Type B pancreatic cell (in vitro differentiated cells): ENCODE measurements around the gene TST. TPM values are rescaled to one million over a fixed set of nuclear protein-coding genes. Genes with fewer than 3 reads are reported as not detected.

Source experiments
- DNase-seq: peaks from one replicate; pipeline ENCODE4 v3.0.0; 2021; ENCODE audit warnings: mixed read lengths; ENCODE audit not compliant: unreplicated experiment; ENCODE audit errors: extremely low spot score
- H3K27ac Mint-ChIP-seq: 2 replicates; pipeline ENCODE4 v1.8.0; 2021; ENCODE audit warnings: mild to moderate bottlenecking, mixed read lengths
- H3K27me3 Mint-ChIP-seq: 2 replicates; pipeline ENCODE4 v1.8.0; 2021; ENCODE audit warnings: mixed read lengths
- H3K36me3 Mint-ChIP-seq: 2 replicates; pipeline ENCODE4 v1.8.0; 2021; ENCODE audit warnings: mixed read lengths
- H3K4me1 Mint-ChIP-seq: one replicate; pipeline ENCODE4 v1.8.0; 2021; ENCODE audit warnings: mixed read lengths; ENCODE audit not compliant: unreplicated experiment
- H3K4me3 Mint-ChIP-seq: 2 replicates; pipeline ENCODE4 v1.8.0; 2021; ENCODE audit warnings: mild to moderate bottlenecking, mixed read lengths
- H3K9me3 Mint-ChIP-seq: 2 replicates; pipeline ENCODE4 v1.8.0; 2021; ENCODE audit warnings: mixed read lengths
- CTCF ChIP-seq: fragments of 200-600 bp; sonication (generic); conservative IDR thresholded peaks from 2 replicates; pipeline ENCODE4 v1.5.0; 2021; ENCODE audit warnings: antibody characterized with exemption, mild to moderate bottlenecking
- total RNA-seq: library from RNA; stranded (reverse); gene quantifications from 2 replicates; pipeline ENCODE4 v1.2.1, GENCODE V29; 2021; ENCODE audit warnings: low replicate concordance

TST gene
- total RNA-seq, 1 donor from 2014 or later: 34.0 TPM

GRCh38 chr22:36966851-36967540 is 52.3 kb downstream of the TST start:
- peaks cover 29% of the 10 kb centered on the region for H3K27me3 Mint-ChIP-seq
- H3K4me1 Mint-ChIP-seq: no peaks in the 10 kb centered on the region
- no peaks in the 10 kb centered on the region for H3K9me3 Mint-ChIP-seq
- TF ChIP-seq CTCF: no peak
- no peak overlapping the region for H3K4me3 Mint-ChIP-seq
- H3K36me3 Mint-ChIP-seq: no peaks in the 10 kb centered on the region
- H3K27ac Mint-ChIP-seq: no peak overlapping the region
- no peak for DNase-seq

GRCh38 chr22:36965696-36966095 is 53.6 kb downstream of the TST start:
- no peak overlapping the region for H3K27ac Mint-ChIP-seq
- H3K9me3 Mint-ChIP-seq: no peaks in the 10 kb centered on the region
- H3K36me3 Mint-ChIP-seq: no peaks in the 10 kb centered on the region
- DNase-seq: no peak
- TF ChIP-seq CTCF: no peak
- no peaks in the 10 kb centered on the region for H3K4me1 Mint-ChIP-seq
- H3K27me3 Mint-ChIP-seq: peaks cover 38% of the 10 kb centered on the region
- H3K4me3 Mint-ChIP-seq: no peak overlapping the region

- no peaks in the 10 kb centered on the region for H3K36me3 Mint-ChIP-seq
- H3K27me3 Mint-ChIP-seq: peaks cover 50% of the 10 kb centered on the region
- no peaks in the 10 kb centered on the region for H3K9me3 Mint-ChIP-seq
- H3K4me1 Mint-ChIP-seq: no peaks in the 10 kb centered on the region
- no peak for DNase-seq
- H3K4me3 Mint-ChIP-seq: no peak overlapping the region
- TF ChIP-seq CTCF: no peak
- no peak overlapping the region for H3K27ac Mint-ChIP-seq
These were observed 55.1 kb downstream of the TST start for GRCh38 chr22:36964106-36964505.

- H3K36me3 Mint-ChIP-seq: no peaks in the 10 kb centered on the region
- H3K27ac Mint-ChIP-seq: no peak overlapping the region
- no peak overlapping the region for H3K4me3 Mint-ChIP-seq
- no peak for DNase-seq
- peaks cover 47% of the 10 kb centered on the region for H3K27me3 Mint-ChIP-seq
- no peaks in the 10 kb centered on the region for H3K9me3 Mint-ChIP-seq
- no peak for TF ChIP-seq CTCF
- no peaks in the 10 kb centered on the region for H3K4me1 Mint-ChIP-seq
These were observed 55.9 kb downstream of the TST start for GRCh38 chr22:36963302-36963701.

- Mint-ChIP-seq H3K4me3 (no peak overlapping the region), H3K27me3 (peaks cover 46% of the 10 kb centered on the region), H3K4me1 (no peaks in the 10 kb centered on the region), H3K27ac (no peak overlapping the region), H3K9me3 (no peaks in the 10 kb centered on the region), H3K36me3 (no peaks in the 10 kb centered on the region)
- no peak for TF ChIP-seq CTCF
- no peak for DNase-seq
These were observed 57.6 kb downstream of the TST start for GRCh38 chr22:36961626-36962025.

Other genes starting within 250 kb of the TST start
- gene IFT27, start 243.3 kb downstream of the TST start, total RNA-seq: 35.4 and 46.6 TPM in 2 replicates
- gene PVALB, start 202.4 kb downstream of the TST start, total RNA-seq: 0.75 TPM in 1 of 2 replicates, not detected in the other
- 0.59 TPM in 1 of 2 replicates, not detected in the other for gene NCF4, start 158.4 kb downstream of the TST start, total RNA-seq
- 0.72 and 1.6 TPM in 2 replicates for gene CSF2RB, start 105.8 kb downstream of the TST start, total RNA-seq
- gene MPST, start 295 bp upstream of the TST start, total RNA-seq: 56.6 and 71.3 TPM in 2 replicates
- gene KCTD17, start 32.3 kb upstream of the TST start, total RNA-seq: 11.1 and 53.7 TPM in 2 replicates
- gene TMPRSS6, start 90.3 kb upstream of the TST start, total RNA-seq: 7.6 and 14.3 TPM in 2 replicates
- gene IL2RB, start 130.5 kb upstream of the TST start, total RNA-seq: 0.12 and 0.68 TPM in 2 replicates
- 23.2 and 26.2 TPM in 2 replicates for gene C1QTNF6, start 168.8 kb upstream of the TST start, total RNA-seq
- gene SSTR3, start 193.0 kb upstream of the TST start, total RNA-seq: 2.4 and 3.4 TPM in 2 replicates
- gene RAC2, start 224.8 kb upstream of the TST start, total RNA-seq: 0.24 and 1.2 TPM in 2 replicates